Non-pigmented ciliary epithelial cell (primary cell): ENCODE results near the gene GPAT3.
A peak's percentile ranks its signal among the peaks of the same experiment; 100 is the strongest.

Source experiments
- DNase-seq: peaks from one replicate; pipeline ENCODE4 v3.0.0-alpha.2; 2010; ENCODE audit warnings: low read depth

GPAT3 gene

GRCh38 chr4:83644677-83645659 is 109.1 kb downstream of the GPAT3 start:
- DNase-seq, result peak; percentile 13

GRCh38 chr4:83646538-83647239 is 110.8 kb downstream of the GPAT3 start:
- no peak for DNase-seq

DNA sequence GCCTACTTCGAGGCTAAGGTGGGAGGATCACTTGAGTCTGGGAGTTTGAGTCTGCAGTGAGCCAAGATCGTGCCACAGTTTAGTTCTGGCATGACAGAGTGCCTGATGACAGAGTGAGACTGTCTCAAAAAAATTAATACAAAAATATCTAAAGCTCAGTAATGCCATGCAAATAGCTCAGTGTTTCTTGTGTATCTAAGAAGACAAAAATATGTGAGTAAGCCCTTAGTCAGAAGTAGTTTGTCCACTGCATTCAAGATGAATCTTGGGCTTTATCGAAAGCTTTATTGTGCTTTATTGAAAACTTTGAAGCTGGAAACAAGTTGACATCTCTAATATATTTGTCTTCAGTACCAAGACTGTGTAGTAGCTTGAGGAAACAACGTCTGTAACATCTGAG is 115.9 kb downstream of the GPAT3 start:
- no peak for DNase-seq
